HG02970 (cell line): ENCODE data around the gene NADSYN1.
"Not testable (repeated sequence)": the region's sequence is repeated elsewhere in the genome, so short reads cannot be mapped to it uniquely, and the experiment has no call there.

Source experiments
- ATAC-seq: cut with Tn5 transposase; IDR thresholded peaks from one replicate; pipeline ENCODE4 v1.9.1; 2021; ENCODE audit warnings: mild to moderate bottlenecking, moderate library complexity, moderate number of reproducible peaks; ENCODE audit not compliant: unreplicated experiment, low FRiP score

NADSYN1 gene

DNA sequence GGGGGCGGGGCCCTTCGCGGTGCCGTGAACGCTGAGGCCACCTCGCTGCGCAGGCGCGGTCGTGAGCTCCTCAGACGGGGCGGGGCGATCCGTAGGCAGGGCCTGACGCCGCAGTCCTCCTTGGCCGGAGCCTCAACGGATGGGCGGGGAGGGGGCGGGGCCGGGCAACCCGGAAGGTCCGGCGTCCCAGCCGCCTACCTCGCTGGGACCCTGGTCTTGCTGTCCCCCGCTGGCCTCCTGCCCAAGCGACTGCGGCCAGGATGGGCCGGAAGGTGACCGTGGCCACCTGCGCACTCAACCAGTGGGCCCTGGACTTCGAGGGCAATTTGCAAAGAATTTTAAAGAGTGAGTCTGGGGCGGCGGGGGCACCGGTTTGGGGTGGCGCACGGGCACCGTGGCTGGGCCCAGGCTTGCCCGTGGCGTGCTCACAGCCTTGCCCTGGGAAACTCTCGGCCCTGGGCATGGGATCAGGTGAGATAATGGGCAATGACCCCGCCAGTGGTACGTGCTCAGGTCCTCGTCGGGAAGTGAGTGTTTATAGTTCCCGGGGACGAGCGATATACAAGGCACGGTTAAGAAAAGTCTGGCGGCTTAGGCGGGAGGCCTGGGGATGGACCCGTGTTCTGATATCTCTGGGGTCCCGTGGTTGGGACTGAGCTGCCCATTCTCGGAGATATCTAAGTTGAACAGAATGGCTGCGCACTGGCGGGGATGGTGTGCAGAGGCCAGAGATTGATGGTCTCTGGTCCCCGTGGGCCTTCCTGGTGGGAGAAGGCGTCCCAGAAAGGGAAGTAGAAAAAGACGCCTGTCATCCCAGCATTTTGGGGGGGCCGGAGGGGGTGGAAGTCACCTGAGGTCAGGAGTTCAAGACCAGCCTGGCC lies at the start of gene NADSYN1:
NADSYN1 (plus strand) TSS at position 167 of the 881 bp plus-strand sequence; CDS start at position 261, 94 bp downstream.
- peak; percentile 61 for ATAC-seq

DNA sequence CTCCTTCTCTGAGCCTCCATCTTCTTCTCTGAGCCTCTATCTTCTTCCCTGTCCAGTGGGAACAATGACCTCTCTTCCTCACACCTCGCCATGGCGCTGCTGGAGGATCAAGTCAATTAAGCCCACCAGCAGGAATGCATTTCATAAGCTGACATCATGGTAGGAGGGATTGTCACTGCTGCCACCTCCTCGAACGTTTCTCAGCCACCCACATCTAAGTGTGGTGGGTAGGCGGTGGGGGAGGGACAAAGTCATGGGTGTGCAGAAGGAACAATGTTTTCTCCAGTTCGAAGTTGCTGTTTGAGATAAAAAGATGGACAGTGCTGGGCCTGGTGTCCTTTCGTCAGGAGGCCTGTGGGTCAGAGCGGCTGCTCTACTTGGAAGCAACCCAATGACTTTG lies 48.8 kb upstream of the NADSYN1 start:
- ATAC-seq, result no peak

DNA sequence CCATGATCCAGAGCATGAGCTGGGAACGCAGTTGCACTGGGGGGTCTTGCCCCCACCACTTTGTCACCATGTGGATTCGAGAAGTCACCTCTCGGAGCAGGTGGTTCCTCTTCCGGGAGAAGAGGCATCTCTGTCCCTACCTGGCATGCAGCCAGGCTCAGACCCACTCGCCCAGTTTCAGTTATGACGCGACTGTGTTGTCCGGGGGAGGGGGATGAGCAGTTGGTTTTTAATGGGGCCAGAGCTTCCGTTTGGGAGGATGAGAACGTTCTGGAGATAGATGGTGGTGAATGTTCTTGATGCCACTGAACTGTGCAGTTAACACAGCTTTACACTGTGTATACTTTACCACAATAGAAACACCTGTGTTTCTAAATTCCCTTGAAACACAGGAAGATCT lies 46.3 kb upstream of the NADSYN1 start:
- ATAC-seq, result no peak

DNA sequence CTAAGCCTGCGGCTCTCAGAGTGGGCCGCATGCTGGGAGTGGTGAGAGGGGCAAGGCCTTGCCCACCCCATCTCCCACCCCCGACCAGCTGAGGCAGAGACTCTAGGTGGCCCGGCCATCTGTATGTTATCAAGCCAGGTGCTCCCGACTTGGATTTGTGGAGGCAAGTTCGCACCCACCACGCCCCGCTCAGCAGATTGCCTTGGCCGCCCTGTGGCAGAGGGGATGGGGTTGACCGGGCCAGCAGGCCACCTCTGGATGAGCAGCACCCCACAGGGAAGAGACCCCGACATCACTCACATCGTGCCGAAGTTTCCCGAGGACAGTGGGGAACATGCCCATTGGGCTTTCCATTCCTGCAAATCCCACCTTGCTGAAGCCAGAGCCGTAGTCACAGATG lies 45.6 kb upstream of the NADSYN1 start:
- ATAC-seq, result no peak

DNA sequence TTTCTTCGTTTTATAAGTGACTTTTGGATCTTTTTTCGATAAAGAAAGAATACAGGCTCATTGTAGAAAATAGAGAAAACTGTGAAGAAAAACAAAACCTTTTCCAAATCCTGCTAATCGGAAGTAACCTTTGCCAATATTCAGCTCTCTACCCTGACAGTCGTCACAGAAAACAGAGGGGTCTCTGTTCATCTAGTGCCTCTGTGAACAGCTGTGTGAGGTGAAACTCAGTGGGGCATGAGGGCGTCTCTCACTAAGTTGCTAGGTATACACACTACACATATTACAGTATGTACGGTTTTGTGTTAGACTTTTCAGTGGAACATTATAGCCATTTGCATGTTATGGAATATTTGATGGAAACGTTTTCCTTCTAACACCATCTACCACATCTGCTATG lies 44.2 kb upstream of the NADSYN1 start:
- no peak for ATAC-seq

DNA sequence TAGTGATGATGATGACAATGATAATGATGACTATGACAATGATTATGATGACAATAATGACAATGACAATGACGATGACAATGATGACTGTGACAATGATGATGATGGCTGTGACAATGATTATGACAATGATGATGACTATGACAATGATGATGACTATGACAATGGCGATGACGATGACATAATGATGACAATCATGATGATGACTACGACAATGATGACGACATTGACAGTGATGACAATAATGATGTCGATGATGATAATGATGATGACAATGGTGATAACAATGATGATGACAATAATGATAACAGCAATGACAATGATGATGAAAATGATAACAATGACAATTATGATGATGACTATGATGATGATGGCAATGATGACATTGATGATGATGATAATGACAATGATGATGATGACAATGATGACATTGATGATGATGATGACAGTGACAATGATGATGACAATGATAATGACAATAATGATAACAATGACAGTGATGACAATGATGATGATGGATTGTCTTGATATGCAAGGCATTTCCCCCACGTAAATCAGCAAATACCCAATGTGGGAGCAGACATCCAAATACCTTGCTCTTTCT lies 42.5 kb upstream of the NADSYN1 start:
- ATAC-seq, result no peak

DNA sequence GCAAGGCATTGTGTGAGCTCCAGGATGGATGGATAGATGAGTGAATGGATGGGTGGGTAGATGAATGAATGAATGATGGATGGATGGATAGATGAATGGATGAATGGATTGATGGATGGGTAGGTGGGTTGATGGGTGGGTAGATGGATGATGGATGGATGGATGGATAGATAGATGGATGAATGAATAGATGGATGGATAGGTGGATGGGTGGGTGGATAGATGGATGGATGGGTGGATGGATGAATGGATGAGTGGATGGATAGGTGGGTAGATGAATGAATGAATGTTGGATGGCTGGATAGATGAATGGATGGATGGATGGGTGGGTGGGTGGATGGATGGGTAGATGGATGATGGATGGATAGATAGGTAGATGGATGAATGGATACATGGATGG lies 38.4 kb upstream of the NADSYN1 start:
- no peak for ATAC-seq

DNA sequence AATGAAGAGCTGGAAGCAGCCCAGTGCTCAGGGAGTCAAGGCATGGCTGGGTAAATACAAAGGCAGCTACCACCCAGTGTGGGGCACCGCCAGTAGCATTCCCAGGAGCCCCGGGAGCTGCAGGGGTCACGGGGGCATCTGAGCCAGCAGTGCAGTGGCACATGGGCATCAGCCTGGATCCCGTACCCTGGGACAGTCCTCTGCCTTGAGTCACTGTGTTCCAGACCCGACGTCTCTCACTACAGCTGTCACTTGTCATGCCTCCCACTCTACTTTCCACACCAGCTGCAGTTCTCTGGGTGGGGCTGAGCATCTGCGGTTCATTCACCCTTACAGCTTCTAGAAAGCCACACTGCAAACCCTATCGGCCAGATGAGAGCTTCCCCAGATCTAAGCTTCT lies 34.4 kb upstream of the NADSYN1 start:
- ATAC-seq, result no peak

DNA sequence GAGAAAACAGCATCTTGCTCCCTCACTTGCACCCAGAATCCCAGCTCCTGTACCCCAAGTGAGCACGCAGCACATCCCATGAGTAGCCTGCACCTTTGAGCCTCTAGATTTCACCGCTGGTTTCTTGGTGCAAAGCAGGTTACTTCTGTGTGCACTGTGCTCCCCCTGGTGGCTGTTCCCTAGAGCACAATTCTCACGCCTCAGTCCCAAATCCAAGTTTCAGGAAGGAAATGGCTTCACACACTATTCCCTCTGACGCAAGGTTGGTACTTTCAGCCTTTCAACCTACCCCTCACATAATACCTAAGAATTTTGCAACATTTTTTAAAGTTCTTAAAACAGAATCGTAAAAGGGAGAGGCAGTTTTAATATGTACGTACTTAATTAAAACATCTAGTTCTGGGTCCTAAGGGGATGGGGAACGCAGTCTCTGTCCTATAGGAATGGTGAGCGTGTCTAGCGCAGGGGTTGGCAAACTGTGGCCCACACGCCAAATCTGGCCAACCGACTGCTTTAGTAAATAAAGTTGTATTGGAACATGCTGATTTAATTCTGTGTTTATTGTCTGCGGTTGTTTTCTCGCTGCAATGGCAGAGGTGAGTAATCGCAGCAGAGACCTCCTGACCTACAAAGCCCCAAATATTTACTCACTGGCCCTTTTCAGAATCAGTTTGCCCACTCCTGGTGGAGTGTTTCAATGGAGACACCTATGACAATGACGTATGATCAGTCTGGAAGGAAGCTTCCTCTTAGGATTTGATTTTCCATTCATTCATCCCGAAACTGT lies 32.4 kb upstream of the NADSYN1 start:
- no peak for ATAC-seq

DNA sequence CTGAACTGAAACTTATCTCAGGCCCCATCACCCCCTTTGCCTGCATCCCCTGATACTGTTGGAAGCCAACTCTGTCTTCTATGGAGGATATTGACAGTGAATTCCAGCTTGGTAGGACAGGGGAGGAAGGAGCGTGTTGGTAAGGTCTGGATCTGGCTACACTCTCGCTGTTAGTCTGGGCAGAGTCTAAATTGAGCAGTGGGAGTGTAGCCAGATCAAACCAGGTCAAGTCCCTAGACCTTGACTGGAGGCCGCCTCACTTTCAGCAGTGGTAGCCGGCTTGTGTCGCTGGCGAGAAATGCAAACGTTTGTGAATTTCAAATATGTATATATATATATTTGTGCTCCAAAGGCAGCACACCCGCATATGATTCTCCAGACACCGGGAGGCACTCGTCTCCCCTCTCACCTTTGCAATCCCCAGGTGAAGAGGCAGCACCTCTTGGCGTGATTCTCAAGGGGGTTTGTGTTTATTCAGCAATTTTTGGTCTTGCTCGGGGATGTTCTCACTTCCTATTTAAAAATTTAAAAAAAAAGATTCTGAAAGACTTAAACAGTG lies 31.5 kb upstream of the NADSYN1 start:
- ATAC-seq, result no peak

DNA sequence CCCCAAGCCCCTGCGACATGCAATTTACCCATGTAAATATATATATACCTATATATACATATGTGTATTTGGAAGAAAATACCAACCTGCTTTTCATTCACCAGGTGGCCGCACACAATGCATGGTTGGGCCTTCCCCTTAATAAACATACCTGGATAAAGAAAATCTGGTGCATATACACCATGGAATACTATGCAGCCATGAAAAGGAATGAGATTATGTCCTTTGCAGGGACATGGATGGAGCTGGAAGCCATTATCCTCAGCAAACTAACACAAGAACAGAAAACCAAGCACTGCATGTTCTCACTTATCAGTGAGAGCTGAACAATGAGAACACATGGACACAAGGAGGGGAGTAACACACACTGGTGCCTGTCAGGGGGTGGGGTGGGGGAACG lies 30.7 kb upstream of the NADSYN1 start:
- ATAC-seq, result not testable (repeated sequence)

DNA sequence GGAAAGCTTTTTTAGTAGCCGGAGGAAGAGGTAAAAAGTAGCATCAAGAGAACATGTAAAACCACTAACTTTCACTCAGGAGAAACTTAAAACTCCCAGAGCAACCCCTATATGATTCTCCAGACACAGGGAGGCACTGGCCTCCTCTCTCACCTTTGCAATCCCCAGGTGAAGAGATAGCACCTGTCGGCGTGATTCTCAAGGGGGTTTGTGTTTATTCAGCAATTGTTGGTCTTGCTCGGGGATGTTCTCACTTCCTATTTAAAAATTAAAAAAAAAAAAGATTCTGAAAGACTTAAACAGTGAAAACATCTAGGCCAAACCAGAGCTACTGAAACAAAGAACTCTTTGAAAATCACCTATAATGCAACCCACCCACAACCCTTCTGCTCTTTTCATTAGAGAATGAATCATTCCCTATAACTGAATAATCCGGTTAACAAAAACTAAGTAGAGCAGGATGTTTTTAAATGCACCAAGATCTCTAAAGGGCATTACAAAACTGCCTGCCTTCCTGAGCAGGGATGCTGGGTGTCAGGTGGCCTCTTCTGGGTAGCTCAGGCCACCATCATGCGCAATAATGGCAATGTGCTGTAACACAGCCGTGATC lies 29.7 kb upstream of the NADSYN1 start:
- no peak for ATAC-seq

DNA sequence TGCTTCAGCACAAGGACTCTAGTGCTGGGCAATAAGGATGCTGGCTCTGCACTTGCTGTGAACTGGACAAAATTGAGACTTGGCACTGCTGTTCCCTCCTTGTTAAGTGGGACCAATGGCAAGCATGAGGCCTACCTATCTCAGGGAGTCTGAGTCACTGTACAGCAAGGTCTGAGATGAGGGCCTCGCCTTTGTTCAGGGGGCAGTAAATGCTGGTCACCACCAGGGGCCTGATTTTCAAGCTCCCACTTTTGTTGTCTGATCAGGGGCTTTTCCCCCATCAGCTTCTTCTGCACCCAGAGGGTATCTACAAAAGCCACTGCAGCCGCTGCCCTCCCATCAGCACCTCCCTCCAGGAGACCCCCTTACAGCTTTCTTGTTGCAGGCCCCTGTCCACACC lies 27.6 kb upstream of the NADSYN1 start:
- ATAC-seq, result no peak

DNA sequence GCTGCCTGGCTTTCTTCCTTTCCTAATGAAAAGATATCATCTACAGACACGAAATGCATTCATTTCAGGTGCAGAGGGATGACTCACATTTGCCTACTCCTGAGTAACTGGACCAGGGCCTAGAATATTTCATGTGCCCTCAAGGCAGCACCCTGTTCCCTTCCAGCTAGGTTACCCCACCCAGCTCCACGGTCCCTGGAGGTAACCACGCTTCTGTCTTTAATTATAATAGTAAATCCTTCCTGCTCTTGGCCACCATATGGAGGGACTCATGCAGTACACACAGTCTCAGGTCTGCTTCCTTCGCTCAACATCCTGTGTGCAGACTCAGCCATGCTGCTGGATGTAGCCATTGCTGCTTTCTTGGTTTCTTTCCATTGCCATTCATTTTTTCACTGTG lies 27.1 kb upstream of the NADSYN1 start:
- ATAC-seq, result no peak

DNA sequence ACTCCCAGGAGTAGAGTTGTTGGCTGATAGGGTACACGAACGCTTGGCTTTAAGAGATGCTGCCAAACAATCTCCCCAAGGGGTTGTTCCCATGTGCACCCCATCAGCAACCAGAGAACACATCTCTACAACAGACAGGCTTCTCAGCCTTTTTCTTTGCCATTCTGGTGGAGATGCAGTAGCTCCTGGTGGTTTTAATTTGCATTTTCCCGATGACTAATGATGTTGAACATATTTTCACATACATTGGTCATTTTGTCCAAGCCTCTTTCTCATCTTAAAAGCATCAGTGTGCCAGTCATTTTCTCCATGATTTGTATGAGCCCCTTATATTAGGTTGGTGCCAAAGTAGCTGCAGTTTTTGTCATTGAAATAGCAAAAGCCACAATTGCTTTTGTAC lies 26.6 kb upstream of the NADSYN1 start:
- no peak for ATAC-seq

DNA sequence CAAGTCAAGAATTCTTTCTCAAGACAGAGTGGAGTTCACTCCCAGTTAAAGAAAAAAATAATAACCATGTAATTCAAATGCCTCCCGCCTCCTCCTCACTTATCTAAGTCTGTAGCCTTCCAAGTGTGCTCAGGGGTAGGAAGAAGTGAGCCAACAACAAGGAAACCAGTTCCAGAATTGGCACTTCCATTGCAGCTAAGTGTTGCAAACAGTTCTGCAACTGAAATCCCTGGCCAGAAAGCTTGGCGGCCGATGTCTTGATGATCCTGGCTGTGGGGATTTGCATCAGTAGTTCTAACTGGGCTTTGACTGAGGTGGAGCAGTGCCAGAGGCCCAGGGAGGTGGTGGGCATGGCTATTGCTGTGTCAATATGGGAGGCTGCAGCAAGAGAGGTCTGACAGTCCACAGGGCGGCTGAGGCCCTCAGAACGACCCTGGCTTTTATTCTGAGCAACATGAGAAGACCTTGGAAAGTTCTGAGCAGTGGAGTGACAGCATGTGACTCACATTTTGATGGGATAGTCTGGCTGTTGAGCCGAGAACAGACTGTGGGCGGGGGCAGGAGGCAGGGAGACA lies 24.1 kb upstream of the NADSYN1 start:
- ATAC-seq, result no peak

DNA sequence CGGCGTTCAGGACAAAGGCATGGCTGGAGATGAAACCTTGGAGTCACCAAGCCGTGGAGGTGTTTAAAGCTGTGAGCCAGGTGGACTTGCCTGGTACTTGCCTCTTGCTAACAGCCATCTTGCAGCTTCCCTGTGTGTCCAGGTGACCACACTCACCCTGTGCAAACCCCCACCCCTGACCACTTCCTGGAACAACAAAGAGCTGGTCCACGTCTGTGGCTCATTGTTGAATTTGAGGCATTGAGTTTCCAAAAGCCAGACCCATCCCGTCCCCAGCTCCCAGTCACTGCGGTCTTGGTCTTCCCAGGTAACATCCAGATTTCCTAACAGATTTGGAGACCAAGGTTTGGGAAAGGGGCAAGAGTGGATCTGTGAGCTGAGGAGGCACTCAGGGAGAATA lies 23.3 kb upstream of the NADSYN1 start:
- ATAC-seq, result no peak

DNA sequence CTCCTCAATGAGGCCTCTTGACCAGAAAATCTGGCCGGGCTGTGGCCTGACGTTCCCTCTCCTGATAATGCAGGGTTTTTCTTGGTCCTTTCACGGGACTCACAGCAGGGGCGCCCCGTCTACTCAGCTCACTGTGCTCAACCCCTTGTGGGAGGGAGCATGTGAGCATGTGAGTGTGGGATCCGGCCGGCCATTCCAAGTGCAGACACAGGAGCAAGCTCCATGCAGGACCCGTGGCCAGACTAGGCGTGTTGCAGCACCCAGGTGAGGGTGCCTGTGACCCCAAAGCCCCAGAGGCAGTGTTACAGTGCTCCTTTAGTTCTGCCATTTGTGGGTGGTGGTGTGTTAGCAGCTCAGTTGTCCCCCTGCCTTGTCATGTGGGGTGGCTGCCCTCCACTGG lies 22.8 kb upstream of the NADSYN1 start:
- no peak for ATAC-seq

DNA sequence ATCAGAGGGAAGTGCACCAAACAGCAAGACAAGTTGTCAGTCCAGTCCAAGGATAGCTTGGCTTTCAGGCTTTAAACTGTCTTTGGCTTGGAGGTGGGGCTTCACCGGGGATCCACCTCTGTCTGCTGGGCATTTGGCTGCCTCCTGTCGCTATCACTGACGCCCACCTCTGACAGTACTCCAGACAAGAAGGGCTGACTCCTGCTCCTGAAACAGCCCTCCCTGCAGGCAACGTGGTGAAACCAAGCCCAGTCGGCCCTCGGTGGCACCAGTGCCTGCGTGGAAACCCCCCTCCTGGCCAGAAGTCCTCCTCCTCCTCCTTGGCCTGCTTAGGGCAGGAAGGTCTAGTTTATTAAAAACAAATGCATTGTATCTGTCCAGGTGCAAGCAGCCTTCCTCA lies 21.7 kb upstream of the NADSYN1 start:
- ATAC-seq, result no peak
